Tibial nerve (tissue), 4 donors: ENCODE data around the gene SH3RF3.

Source experiments
- EP300 ChIP-seq, 2 donors: sonication (generic); formaldehyde crosslinking; IDR thresholded peaks; one replicate each; pipeline ENCODE4 v1.6.1; 2017; ENCODE audit warnings: antibody characterized with exemption in 2 of 2, mild to moderate bottlenecking in 1 of 2
- POLR2A ChIP-seq, 2 donors: fragments of 450-650 bp; IDR thresholded peaks; one replicate each; pipeline ENCODE4 v1.6.1; 2017; ENCODE audit warnings: antibody characterized with exemption in 2 of 2, mild to moderate bottlenecking in 2 of 2, moderate library complexity in 2 of 2
- TF ChIP-seq, protein P1 (sequence below), 5 experiments: fragments of 200-600 bp in 3 of 5; fragments of 450-650 bp in 2 of 5; sonication (generic) in 3 of 5; IDR thresholded peaks; one replicate each; pipeline ENCODE4 v1.5.1; 2016 to 2019; ENCODE audit warnings: antibody characterized with exemption in 5 of 5, mild to moderate bottlenecking in 3 of 5, moderate library complexity in 2 of 5

DNA sequence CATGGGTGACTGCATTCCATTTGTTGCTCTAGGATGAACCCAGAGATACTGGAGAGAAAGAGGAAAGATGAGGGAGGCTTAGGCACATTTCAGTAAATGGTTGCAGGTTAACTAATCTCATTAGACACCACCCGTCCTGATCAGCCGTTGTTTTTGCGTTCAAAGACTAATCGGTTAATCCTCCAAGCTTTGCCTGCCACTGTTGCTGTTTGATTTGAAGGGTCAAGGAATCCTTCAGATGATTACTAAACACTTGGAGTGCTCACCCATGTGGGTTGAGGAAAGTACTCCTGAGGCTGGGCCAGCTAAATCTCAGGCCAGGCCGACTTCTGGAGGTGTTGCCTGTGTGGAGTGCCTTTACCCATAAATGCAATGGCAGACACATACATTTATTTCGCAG, 8.6 kb downstream of the SH3RF3 start:
- TF ChIP-seq, protein P1, sequence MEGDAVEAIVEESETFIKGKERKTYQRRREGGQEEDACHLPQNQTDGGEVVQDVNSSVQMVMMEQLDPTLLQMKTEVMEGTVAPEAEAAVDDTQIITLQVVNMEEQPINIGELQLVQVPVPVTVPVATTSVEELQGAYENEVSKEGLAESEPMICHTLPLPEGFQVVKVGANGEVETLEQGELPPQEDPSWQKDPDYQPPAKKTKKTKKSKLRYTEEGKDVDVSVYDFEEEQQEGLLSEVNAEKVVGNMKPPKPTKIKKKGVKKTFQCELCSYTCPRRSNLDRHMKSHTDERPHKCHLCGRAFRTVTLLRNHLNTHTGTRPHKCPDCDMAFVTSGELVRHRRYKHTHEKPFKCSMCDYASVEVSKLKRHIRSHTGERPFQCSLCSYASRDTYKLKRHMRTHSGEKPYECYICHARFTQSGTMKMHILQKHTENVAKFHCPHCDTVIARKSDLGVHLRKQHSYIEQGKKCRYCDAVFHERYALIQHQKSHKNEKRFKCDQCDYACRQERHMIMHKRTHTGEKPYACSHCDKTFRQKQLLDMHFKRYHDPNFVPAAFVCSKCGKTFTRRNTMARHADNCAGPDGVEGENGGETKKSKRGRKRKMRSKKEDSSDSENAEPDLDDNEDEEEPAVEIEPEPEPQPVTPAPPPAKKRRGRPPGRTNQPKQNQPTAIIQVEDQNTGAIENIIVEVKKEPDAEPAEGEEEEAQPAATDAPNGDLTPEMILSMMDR (IDR thresholded peaks at IDR 0.05): no peak
- TF ChIP-seq POLR2A (IDR thresholded peaks at IDR 0.05) (no peak), EP300 (IDR thresholded peaks at IDR 0.05) (no peak)
